HFF-Myc (cell line): Measurements from ENCODE around the gene EDC4.

Source experiments
- DNase-seq: peaks from one replicate; pipeline ENCODE4 v3.0.0-alpha.2; 2011; ENCODE audit warnings: low read depth; ENCODE audit errors: extremely low read depth
- H3K4me3 ChIP-seq: replicated peaks from 2 replicates; pipeline ENCODE4 v1.5.1; 2011; ENCODE audit warnings: low read depth, mild to moderate bottlenecking, control low read depth, low read length
- CTCF ChIP-seq: IDR thresholded peaks from 2 replicates; pipeline ENCODE4 v1.5.1; 2012; ENCODE audit warnings: mild to moderate bottlenecking, low read depth, low read length, control low read depth; ENCODE audit errors: missing control alignments

EDC4 gene

GRCh38 chr16:67878846-67879245 lies 6.0 kb downstream of the EDC4 start:
- H3K4me3 ChIP-seq = no peak overlapping the region
- no peak for DNase-seq
- no peak for TF ChIP-seq CTCF

DNA sequence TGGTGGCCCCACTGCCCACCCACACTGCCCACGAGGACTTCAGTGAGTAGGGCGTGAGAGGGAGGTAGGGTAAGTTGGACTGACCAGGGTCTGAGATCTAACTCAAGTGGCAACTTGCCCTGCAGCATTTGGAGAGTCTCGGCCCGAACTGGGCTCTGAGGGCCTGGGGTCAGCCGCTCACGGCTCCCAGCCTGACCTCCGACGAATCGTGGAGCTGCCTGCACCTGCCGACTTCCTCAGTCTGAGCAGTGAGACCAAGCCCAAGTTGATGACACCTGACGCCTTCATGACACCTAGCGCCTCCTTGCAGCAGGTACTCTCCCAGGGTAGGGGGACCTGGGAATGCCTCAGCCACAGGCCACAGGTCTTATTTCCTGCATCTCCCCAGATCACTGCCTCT lies 6.6 kb downstream of the EDC4 start:
- DNase-seq = no peak
- TF ChIP-seq CTCF = no peak
- H3K4me3 ChIP-seq = no peak overlapping the region

- DNase-seq = no peak
Observed at GRCh38 chr16:67879936-67880335, 7.1 kb downstream of the EDC4 start.

DNA sequence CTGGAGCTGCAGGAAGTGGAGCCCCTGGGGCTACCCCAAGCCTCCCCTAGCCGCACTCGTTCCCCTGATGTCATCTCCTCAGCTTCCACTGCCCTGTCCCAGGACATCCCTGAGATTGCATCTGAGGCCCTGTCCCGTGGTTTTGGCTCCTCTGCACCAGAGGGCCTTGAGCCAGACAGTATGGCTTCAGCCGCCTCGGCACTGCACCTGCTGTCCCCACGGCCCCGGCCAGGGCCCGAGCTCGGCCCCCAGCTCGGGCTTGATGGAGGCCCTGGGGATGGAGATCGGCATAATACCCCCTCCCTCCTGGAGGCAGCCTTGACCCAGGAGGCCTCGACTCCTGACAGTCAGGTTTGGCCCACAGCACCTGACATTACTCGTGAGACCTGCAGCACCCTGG lies 7.7 kb downstream of the EDC4 start:
- H3K4me3 ChIP-seq = no peak overlapping the region
- no peak for DNase-seq
- TF ChIP-seq CTCF = no peak

More at GRCh38 chr16:67879936-67880335, 7.1 kb downstream of the EDC4 start:
- TF ChIP-seq CTCF = no peak
- no peak overlapping the region for H3K4me3 ChIP-seq

DNA sequence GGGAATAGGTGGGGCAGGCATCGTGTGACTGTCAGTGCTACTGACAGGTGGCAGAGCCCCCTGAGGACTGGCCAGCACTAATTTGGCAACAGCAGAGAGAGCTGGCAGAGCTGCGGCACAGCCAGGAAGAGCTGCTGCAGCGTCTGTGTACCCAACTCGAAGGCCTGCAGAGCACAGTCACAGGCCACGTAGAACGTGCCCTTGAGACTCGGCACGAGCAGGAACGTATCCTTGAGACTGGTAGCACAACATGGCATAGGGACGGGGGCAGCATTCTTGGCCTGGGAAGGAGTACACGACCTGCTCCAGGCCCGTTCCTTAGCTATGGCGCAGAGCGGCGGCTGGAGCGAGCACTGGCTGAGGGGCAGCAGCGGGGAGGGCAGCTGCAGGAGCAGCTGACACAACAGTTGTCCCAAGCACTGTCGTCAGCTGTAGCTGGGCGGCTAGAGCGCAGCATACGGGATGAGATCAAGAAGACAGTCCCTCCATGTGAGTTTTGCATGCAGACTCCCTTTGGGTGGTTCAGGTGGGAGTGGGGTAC lies 8.8 kb downstream of the EDC4 start:
- H3K4me3 ChIP-seq = no peak overlapping the region
- TF ChIP-seq CTCF = no peak
- DNase-seq = no peak

GRCh38 chr16:67882374-67883145 lies 9.7 kb downstream of the EDC4 start:
- no peak for DNase-seq
- no peak for TF ChIP-seq CTCF

More at GRCh38 chr16:67882374-67883145, 9.7 kb downstream of the EDC4 start:
- H3K4me3 ChIP-seq = no peak overlapping the region
